Measurements from ENCODE around the gene HIGD1C. TPM values are rescaled to one million over a fixed set of nuclear protein-coding genes. Genes with fewer than 3 reads are reported as not detected.
"Not testable (repeated sequence)": the region's sequence is repeated elsewhere in the genome, so short reads cannot be mapped to it uniquely, and the experiment has no call there.

The HIGD1C gene
- total and polyA plus RNA-seq, 2 donors = not detected

- Histone ChIP-seq H3K27ac (ENCODE audit: low read depth) (peak overlapping the region; percentile 18), H3K4me3 (ENCODE audit: low read depth, low read length) (peak overlapping the region; percentile 83), H3K36me3 (ENCODE audit: insufficient read depth) (no peaks in the 10 kb centered on the region), H3K4me1 (ENCODE audit: insufficient read depth) (no peaks in the 10 kb centered on the region)
- DNase-seq (ENCODE audit: extremely low spot score) = no peak
- 33% methylated on average over 1 of the region's 1 CpG for WGBS
These were observed 25.9 kb upstream of the HIGD1C start for GRCh38 chr12:50926415-50926814.

GRCh38 chr12:50926932-50927331, 25.4 kb upstream of the HIGD1C start:
- not testable (repeated sequence) for H3K27ac ChIP-seq (ENCODE audit: low read depth); DNase-seq (ENCODE audit: extremely low spot score); H3K36me3 ChIP-seq (ENCODE audit: insufficient read depth); H3K4me1 ChIP-seq (ENCODE audit: insufficient read depth)
- 37% methylated on average over 3 of the region's 3 CpGs for WGBS
- H3K4me3 ChIP-seq (ENCODE audit: low read depth, low read length) = peak overlapping the region; percentile 83

- Histone ChIP-seq H3K36me3 (ENCODE audit: insufficient read depth) (no peaks in the 10 kb centered on the region), H3K4me3 (ENCODE audit: low read depth, low read length) (peak overlapping the region; percentile 83), H3K4me1 (ENCODE audit: insufficient read depth) (no peaks in the 10 kb centered on the region), H3K27ac (ENCODE audit: low read depth) (no peak overlapping the region)
- no peak for DNase-seq (ENCODE audit: extremely low spot score)
- 23% methylated on average over 2 of the region's 2 CpGs for WGBS
These were observed 25.0 kb upstream of the HIGD1C start for GRCh38 chr12:50927356-50927755.

GRCh38 chr12:50927766-50928224, 24.5 kb upstream of the HIGD1C start:
- peak overlapping the region; percentile 83 for H3K4me3 ChIP-seq (ENCODE audit: low read depth, low read length)
- no peak for DNase-seq (ENCODE audit: extremely low spot score)
- H3K36me3 ChIP-seq (ENCODE audit: insufficient read depth) = no peaks in the 10 kb centered on the region
- WGBS = 78% methylated on average over 6 of the region's 6 CpGs
- H3K4me1 ChIP-seq (ENCODE audit: insufficient read depth) = no peaks in the 10 kb centered on the region
- no peak overlapping the region for H3K27ac ChIP-seq (ENCODE audit: low read depth)

GRCh38 chr12:50928392-50928791, 24.0 kb upstream of the HIGD1C start:
- Histone ChIP-seq H3K4me1 (ENCODE audit: insufficient read depth) (no peaks in the 10 kb centered on the region), H3K4me3 (ENCODE audit: low read depth, low read length) (peak overlapping the region; percentile 83), H3K27ac (ENCODE audit: low read depth) (no peak overlapping the region), H3K36me3 (ENCODE audit: insufficient read depth) (no peaks in the 10 kb centered on the region)
- peak; percentile 46 for DNase-seq (ENCODE audit: extremely low spot score)
- 56% methylated on average over 3 of the region's 3 CpGs for WGBS

- 89% methylated on average over 3 of the region's 3 CpGs for WGBS
- H3K4me1 ChIP-seq (ENCODE audit: insufficient read depth) = no peaks in the 10 kb centered on the region
These were observed 22.5 kb upstream of the HIGD1C start for GRCh38 chr12:50929831-50930230.

GRCh38 chr12:50930477-50930876, 21.9 kb upstream of the HIGD1C start:
- H3K36me3 ChIP-seq (ENCODE audit: insufficient read depth); H3K4me1 ChIP-seq (ENCODE audit: insufficient read depth); H3K27ac ChIP-seq (ENCODE audit: low read depth); DNase-seq (ENCODE audit: extremely low spot score); H3K4me3 ChIP-seq (ENCODE audit: low read depth, low read length): not testable (repeated sequence)
- WGBS = 92% methylated on average over 12 of the region's 12 CpGs

More at GRCh38 chr12:50929831-50930230, 22.5 kb upstream of the HIGD1C start:
- no peak for DNase-seq (ENCODE audit: extremely low spot score)
- Histone ChIP-seq H3K36me3 (ENCODE audit: insufficient read depth) (no peaks in the 10 kb centered on the region), H3K4me3 (ENCODE audit: low read depth, low read length) (no peak overlapping the region), H3K27ac (ENCODE audit: low read depth) (no peak overlapping the region)

- Histone ChIP-seq H3K36me3 (ENCODE audit: insufficient read depth) (no peaks in the 10 kb centered on the region), H3K4me1 (ENCODE audit: insufficient read depth) (no peaks in the 10 kb centered on the region), H3K4me3 (ENCODE audit: low read depth, low read length) (no peak overlapping the region), H3K27ac (ENCODE audit: low read depth) (no peak overlapping the region)
- 60% methylated on average over 2 of the region's 2 CpGs for WGBS
- DNase-seq (ENCODE audit: extremely low spot score) = no peak
These were observed 19.5 kb upstream of the HIGD1C start for GRCh38 chr12:50932787-50933280.

GRCh38 chr12:50933459-50934124, 18.8 kb upstream of the HIGD1C start:
- no peaks in the 10 kb centered on the region for H3K4me1 ChIP-seq (ENCODE audit: insufficient read depth)
- 95% methylated on average over 2 of the region's 2 CpGs for WGBS
- no peak for DNase-seq (ENCODE audit: extremely low spot score)
- H3K27ac ChIP-seq (ENCODE audit: low read depth) = no peak overlapping the region
- H3K4me3 ChIP-seq (ENCODE audit: low read depth, low read length) = no peak overlapping the region
- no peaks in the 10 kb centered on the region for H3K36me3 ChIP-seq (ENCODE audit: insufficient read depth)

GRCh38 chr12:50934371-50934851, 17.9 kb upstream of the HIGD1C start:
- 39% methylated on average over 3 of the region's 3 CpGs for WGBS
- no peaks in the 10 kb centered on the region for H3K36me3 ChIP-seq (ENCODE audit: insufficient read depth)
- H3K4me1 ChIP-seq (ENCODE audit: insufficient read depth) = no peaks in the 10 kb centered on the region
- H3K4me3 ChIP-seq (ENCODE audit: low read depth, low read length) = no peak overlapping the region
- peak overlapping the region; percentile 61 for H3K27ac ChIP-seq (ENCODE audit: low read depth)
- no peak for DNase-seq (ENCODE audit: extremely low spot score)

- Histone ChIP-seq H3K27ac (ENCODE audit: low read depth) (peak overlapping the region; percentile 64), H3K36me3 (ENCODE audit: insufficient read depth) (no peaks in the 10 kb centered on the region), H3K4me3 (ENCODE audit: low read depth, low read length) (no peak overlapping the region), H3K4me1 (ENCODE audit: insufficient read depth) (no peaks in the 10 kb centered on the region)
- no peak for DNase-seq (ENCODE audit: extremely low spot score)
- 46% methylated on average over 6 of the region's 6 CpGs for WGBS
These were observed 17.1 kb upstream of the HIGD1C start for GRCh38 chr12:50934981-50935807.

GRCh38 chr12:50936821-50937530, 15.4 kb upstream of the HIGD1C start:
- Histone ChIP-seq H3K4me1 (ENCODE audit: insufficient read depth) (no peaks in the 10 kb centered on the region), H3K27ac (ENCODE audit: low read depth) (no peak overlapping the region), H3K4me3 (ENCODE audit: low read depth, low read length) (no peak overlapping the region), H3K36me3 (ENCODE audit: insufficient read depth) (no peaks in the 10 kb centered on the region)
- 89% methylated on average over 9 of the region's 9 CpGs for WGBS
- DNase-seq (ENCODE audit: extremely low spot score) = no peak

GRCh38 chr12:50937653-50938052, 14.7 kb upstream of the HIGD1C start:
- H3K4me3 ChIP-seq (ENCODE audit: low read depth, low read length) = no peak overlapping the region
- no peaks in the 10 kb centered on the region for H3K36me3 ChIP-seq (ENCODE audit: insufficient read depth)
- no peaks in the 10 kb centered on the region for H3K4me1 ChIP-seq (ENCODE audit: insufficient read depth)
- 97% methylated on average over 1 of the region's 1 CpG for WGBS
- DNase-seq (ENCODE audit: extremely low spot score) = no peak
- no peak overlapping the region for H3K27ac ChIP-seq (ENCODE audit: low read depth)
